ENCODE measurements around the gene TMEM191C.
"Not testable (repeated sequence)": the region's sequence is repeated elsewhere in the genome, so short reads cannot be mapped to it uniquely, and the experiment has no call there.

TMEM191C gene

DNA sequence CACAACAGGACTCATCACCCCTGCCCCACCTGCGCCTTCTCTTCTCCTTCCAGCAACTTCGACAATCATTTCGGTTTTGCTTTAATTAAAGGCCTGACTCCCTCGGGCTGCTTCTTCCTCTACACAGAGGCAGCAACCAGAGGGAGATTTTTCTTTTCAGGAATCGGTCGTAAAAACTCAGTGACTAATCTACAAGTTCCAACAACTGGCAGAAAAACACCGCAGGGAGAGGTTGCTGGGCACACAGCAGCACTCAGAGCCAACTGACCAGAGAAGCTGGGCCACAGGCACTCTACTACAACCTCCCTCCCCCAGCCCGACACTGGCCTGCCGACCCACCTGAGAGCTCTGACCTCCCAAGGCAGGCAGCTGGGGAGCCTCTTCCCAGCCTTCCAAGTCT is 48.0 kb downstream of the TMEM191C start:
- not testable (repeated sequence) for H3K27me3 ChIP-seq (ENCODE audit: insufficient read depth, low read length); H3K4me3 ChIP-seq (ENCODE audit: low read depth, low read length, poor library complexity, severe bottlenecking); H3K79me2 ChIP-seq (ENCODE audit: insufficient read depth, low read length); H3K4me1 ChIP-seq (ENCODE audit: insufficient read depth, low read length, severe bottlenecking); H2AFZ ChIP-seq (ENCODE audit: low read length); H3K9ac ChIP-seq (ENCODE audit: low read length); H3K9me3 ChIP-seq (ENCODE audit: low read length); H3K27ac ChIP-seq (ENCODE audit: low read depth, low read length, poor library complexity, severe bottlenecking); H4K20me1 ChIP-seq (ENCODE audit: insufficient read depth, low read length); H3K4me2 ChIP-seq (ENCODE audit: low read length); H3F3A ChIP-seq (ENCODE audit: insufficient read depth, low read length); H3K9me2 ChIP-seq (ENCODE audit: low read depth, low read length); H3K36me3 ChIP-seq (ENCODE audit: insufficient read depth, low read length)

DNA sequence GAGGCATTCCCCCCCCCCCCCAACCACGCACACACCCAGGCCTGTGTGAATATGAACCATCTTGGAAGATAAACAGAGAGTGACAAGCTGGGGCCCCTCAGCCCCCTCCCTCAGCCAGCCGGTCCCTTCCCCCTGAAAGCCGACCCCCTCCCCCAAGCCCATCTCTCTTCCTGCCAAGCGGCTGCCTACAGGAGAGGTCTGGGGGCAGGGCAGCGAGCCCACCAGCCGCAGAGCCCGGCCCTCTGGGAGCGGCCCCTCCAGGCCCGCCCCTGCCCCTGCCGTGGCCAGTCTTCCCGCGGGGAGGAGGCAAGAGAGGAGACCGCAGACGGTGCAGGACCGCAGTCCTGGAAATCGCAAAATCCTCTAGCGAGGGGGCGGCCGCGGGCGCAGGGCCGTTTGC is 49.3 kb downstream of the TMEM191C start:
- not testable (repeated sequence) for H3K4me3 ChIP-seq (ENCODE audit: low read depth, low read length, poor library complexity, severe bottlenecking); H3K9ac ChIP-seq (ENCODE audit: low read length); H3K79me2 ChIP-seq (ENCODE audit: insufficient read depth, low read length); H3K9me3 ChIP-seq (ENCODE audit: low read length); H3K27me3 ChIP-seq (ENCODE audit: insufficient read depth, low read length); H2AFZ ChIP-seq (ENCODE audit: low read length); H3K4me1 ChIP-seq (ENCODE audit: insufficient read depth, low read length, severe bottlenecking); H3F3A ChIP-seq (ENCODE audit: insufficient read depth, low read length); H4K20me1 ChIP-seq (ENCODE audit: insufficient read depth, low read length); H3K4me2 ChIP-seq (ENCODE audit: low read length); H3K27ac ChIP-seq (ENCODE audit: low read depth, low read length, poor library complexity, severe bottlenecking); H3K9me2 ChIP-seq (ENCODE audit: low read depth, low read length); H3K36me3 ChIP-seq (ENCODE audit: insufficient read depth, low read length)

DNA sequence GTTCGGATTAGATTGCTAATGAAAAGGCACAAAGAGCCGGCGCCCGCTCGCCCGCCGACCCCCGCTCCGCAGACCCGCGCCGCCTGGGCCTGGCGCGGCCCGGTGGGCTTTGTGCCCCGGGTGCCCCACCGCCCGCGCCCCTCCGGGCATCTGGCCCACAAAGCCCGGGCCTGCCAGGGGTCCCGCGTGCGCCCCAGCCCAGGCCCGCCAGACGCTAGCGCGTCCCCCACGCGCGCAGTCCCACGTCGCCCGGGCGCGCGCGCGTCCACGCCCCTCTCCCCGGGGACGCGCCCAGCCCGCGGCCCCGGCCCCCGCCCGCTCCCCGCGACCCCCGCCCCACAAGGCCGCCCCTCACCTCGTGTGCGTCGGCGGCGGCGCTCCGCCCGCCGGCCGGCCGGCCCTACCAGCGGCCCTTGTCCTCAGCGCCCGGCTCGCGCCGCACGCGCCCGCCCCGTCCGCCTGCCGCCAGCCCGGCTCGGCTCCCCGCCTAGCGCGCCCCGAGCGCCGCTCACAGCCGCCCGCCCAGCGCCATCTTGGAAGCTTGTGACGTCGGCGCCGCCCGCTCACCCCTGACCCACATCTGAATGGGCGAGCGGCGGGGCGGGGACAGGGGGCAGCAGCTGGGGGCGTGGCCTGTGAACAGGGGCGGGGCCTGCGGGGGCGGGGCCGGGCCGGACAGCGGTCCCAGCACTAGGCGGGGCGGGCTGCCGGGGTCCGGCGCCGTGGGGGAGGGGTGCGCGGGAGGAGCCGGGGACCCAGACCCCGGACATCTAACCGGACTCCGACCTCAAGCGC is 50.0 kb downstream of the TMEM191C start:
- not testable (repeated sequence) for H3K4me1 ChIP-seq (ENCODE audit: insufficient read depth, low read length, severe bottlenecking); H3K9me3 ChIP-seq (ENCODE audit: low read length); H3K9ac ChIP-seq (ENCODE audit: low read length); H3K4me2 ChIP-seq (ENCODE audit: low read length); H4K20me1 ChIP-seq (ENCODE audit: insufficient read depth, low read length); H3K27me3 ChIP-seq (ENCODE audit: insufficient read depth, low read length); H3K36me3 ChIP-seq (ENCODE audit: insufficient read depth, low read length); H3K4me3 ChIP-seq (ENCODE audit: low read depth, low read length, poor library complexity, severe bottlenecking); H3F3A ChIP-seq (ENCODE audit: insufficient read depth, low read length); H3K9me2 ChIP-seq (ENCODE audit: low read depth, low read length); H3K27ac ChIP-seq (ENCODE audit: low read depth, low read length, poor library complexity, severe bottlenecking); H3K79me2 ChIP-seq (ENCODE audit: insufficient read depth, low read length); H2AFZ ChIP-seq (ENCODE audit: low read length)
